ENCODE data around the gene TOM1. TPM values are rescaled to one million over a fixed set of nuclear protein-coding genes. Genes with fewer than 3 reads are reported as not detected.
A peak's percentile ranks its signal among the peaks of the same experiment; 100 is the strongest.

The TOM1 gene
- total and polyA plus RNA-seq, 2 of the 13 experiments (the other 11 are each of a cell fraction or from before 2014, with no cell fraction given): 30.8 to 87.3 TPM

DNA sequence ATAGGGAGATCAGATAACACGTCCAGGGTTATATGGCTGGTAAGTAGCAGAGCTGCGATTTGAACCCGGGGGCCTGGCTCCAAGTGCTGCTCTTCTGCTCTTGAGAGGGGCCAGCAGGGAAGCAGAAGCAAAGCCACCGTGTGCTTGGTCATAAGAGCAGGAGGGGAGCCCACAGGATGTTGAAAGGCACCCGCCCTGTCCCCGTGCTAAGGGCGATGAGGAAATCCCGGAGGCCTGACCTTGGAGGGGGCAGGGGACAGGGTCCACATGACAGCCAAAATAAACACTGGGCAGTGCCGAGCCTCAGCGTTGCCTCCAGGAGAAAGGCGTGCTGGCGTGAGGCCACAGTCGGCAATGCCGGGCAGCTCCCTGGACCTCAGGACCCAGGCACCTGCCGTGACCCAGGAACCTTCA, 28.8 kb downstream of the TOM1 start (continued):
- TF ChIP-seq, protein P1, sequence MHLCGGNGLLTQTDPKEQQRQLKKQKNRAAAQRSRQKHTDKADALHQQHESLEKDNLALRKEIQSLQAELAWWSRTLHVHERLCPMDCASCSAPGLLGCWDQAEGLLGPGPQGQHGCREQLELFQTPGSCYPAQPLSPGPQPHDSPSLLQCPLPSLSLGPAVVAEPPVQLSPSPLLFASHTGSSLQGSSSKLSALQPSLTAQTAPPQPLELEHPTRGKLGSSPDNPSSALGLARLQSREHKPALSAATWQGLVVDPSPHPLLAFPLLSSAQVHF (CRISPR knock-in tag; IDR thresholded peaks at IDR 0.05): 0 out of 2 replicates have a peak, but pooled peaks have one; percentile 24
- TF ChIP-seq HDAC1 (CRISPR knock-in tag; IDR thresholded peaks at IDR 0.05): peak; percentile 98
- TF ChIP-seq ZNF234 (CRISPR knock-in tag; conservative IDR thresholded peaks at IDR 0.05): 0 out of 2 replicates have a peak, but pooled peaks have one; percentile 74
- TF ChIP-seq, protein P2, sequence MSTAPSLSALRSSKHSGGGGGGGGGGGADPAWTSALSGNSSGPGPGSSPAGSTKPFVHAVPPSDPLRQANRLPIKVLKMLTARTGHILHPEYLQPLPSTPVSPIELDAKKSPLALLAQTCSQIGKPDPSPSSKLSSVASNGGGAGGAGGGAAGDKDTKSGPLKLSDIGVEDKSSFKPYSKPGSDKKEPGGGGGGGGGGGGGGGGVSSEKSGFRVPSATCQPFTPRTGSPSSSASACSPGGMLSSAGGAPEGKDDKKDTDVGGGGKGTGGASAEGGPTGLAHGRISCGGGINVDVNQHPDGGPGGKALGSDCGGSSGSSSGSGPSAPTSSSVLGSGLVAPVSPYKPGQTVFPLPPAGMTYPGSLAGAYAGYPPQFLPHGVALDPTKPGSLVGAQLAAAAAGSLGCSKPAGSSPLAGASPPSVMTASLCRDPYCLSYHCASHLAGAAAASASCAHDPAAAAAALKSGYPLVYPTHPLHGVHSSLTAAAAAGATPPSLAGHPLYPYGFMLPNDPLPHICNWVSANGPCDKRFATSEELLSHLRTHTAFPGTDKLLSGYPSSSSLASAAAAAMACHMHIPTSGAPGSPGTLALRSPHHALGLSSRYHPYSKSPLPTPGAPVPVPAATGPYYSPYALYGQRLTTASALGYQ (CRISPR knock-in tag; IDR thresholded peaks at IDR 0.05): peak; percentile 75; the same call in 1 of the 2 replicates
- no peak for TF ChIP-seq ZNF260 (CRISPR knock-in tag; IDR thresholded peaks at IDR 0.05; ENCODE audit: borderline replicate concordance, low read depth)
- peak; percentile 87 for TF ChIP-seq SIX4 (CRISPR knock-in tag; IDR thresholded peaks at IDR 0.05)
- TF ChIP-seq ZNF747 (CRISPR knock-in tag; IDR thresholded peaks at IDR 0.05; ENCODE audit: borderline replicate concordance): peak; percentile 82; the same call in 1 of the 2 replicates
- peak; percentile 83 for TF ChIP-seq SPEN (CRISPR knock-in tag; IDR thresholded peaks at IDR 0.05; ENCODE audit: low read depth)
- TF ChIP-seq MAF1 (CRISPR knock-in tag; IDR thresholded peaks at IDR 0.05; ENCODE audit: borderline replicate concordance): no peak; the same call in 1 of the 2 replicates
- TF ChIP-seq, protein P3, sequence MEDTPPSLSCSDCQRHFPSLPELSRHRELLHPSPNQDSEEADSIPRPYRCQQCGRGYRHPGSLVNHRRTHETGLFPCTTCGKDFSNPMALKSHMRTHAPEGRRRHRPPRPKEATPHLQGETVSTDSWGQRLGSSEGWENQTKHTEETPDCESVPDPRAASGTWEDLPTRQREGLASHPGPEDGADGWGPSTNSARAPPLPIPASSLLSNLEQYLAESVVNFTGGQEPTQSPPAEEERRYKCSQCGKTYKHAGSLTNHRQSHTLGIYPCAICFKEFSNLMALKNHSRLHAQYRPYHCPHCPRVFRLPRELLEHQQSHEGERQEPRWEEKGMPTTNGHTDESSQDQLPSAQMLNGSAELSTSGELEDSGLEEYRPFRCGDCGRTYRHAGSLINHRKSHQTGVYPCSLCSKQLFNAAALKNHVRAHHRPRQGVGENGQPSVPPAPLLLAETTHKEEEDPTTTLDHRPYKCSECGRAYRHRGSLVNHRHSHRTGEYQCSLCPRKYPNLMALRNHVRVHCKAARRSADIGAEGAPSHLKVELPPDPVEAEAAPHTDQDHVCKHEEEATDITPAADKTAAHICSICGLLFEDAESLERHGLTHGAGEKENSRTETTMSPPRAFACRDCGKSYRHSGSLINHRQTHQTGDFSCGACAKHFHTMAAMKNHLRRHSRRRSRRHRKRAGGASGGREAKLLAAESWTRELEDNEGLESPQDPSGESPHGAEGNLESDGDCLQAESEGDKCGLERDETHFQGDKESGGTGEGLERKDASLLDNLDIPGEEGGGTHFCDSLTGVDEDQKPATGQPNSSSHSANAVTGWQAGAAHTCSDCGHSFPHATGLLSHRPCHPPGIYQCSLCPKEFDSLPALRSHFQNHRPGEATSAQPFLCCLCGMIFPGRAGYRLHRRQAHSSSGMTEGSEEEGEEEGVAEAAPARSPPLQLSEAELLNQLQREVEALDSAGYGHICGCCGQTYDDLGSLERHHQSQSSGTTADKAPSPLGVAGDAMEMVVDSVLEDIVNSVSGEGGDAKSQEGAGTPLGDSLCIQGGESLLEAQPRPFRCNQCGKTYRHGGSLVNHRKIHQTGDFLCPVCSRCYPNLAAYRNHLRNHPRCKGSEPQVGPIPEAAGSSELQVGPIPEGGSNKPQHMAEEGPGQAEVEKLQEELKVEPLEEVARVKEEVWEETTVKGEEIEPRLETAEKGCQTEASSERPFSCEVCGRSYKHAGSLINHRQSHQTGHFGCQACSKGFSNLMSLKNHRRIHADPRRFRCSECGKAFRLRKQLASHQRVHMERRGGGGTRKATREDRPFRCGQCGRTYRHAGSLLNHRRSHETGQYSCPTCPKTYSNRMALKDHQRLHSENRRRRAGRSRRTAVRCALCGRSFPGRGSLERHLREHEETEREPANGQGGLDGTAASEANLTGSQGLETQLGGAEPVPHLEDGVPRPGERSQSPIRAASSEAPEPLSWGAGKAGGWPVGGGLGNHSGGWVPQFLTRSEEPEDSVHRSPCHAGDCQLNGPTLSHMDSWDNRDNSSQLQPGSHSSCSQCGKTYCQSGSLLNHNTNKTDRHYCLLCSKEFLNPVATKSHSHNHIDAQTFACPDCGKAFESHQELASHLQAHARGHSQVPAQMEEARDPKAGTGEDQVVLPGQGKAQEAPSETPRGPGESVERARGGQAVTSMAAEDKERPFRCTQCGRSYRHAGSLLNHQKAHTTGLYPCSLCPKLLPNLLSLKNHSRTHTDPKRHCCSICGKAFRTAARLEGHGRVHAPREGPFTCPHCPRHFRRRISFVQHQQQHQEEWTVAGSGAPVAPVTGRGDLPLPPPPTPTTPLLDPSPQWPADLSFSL (CRISPR knock-in tag; IDR thresholded peaks at IDR 0.05): no peak; the same call in 1 of the 2 replicates
- peak; percentile 64; the same call in 1 of the 2 replicates for TF ChIP-seq SALL2 (CRISPR knock-in tag; IDR thresholded peaks at IDR 0.05)
- TF ChIP-seq, protein P4, sequence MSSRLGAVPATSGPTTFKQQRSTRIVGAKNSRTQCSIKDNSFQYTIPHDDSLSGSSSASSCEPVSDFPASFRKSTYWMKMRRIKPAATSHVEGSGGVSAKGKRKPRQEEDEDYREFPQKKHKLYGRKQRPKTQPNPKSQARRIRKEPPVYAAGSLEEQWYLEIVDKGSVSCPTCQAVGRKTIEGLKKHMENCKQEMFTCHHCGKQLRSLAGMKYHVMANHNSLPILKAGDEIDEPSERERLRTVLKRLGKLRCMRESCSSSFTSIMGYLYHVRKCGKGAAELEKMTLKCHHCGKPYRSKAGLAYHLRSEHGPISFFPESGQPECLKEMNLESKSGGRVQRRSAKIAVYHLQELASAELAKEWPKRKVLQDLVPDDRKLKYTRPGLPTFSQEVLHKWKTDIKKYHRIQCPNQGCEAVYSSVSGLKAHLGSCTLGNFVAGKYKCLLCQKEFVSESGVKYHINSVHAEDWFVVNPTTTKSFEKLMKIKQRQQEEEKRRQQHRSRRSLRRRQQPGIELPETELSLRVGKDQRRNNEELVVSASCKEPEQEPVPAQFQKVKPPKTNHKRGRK (CRISPR knock-in tag; IDR thresholded peaks at IDR 0.05): 0 out of 2 replicates have a peak, but pooled peaks have one; percentile 31
- TF ChIP-seq YY1 (IDR thresholded peaks at IDR 0.05; ENCODE audit: insufficient read depth, insufficient replicate concordance, low read depth, low read length): peak; percentile 61
- TF ChIP-seq CHCHD3 (CRISPR knock-in tag; IDR thresholded peaks at IDR 0.05): no peak
- TF ChIP-seq, protein P5, sequence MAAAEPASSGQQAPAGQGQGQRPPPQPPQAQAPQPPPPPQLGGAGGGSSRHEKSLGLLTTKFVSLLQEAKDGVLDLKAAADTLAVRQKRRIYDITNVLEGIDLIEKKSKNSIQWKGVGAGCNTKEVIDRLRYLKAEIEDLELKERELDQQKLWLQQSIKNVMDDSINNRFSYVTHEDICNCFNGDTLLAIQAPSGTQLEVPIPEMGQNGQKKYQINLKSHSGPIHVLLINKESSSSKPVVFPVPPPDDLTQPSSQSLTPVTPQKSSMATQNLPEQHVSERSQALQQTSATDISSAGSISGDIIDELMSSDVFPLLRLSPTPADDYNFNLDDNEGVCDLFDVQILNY (CRISPR knock-in tag; conservative IDR thresholded peaks at IDR 0.05): no peak
- TF ChIP-seq HCFC1 (IDR thresholded peaks at IDR 0.05; ENCODE audit: low read depth, low read length): peak; percentile 13; the same call in 1 of the 2 replicates
- peak; percentile 96 for TF ChIP-seq ZNF331 (CRISPR knock-in tag; IDR thresholded peaks at IDR 0.05)
